Spleen (tissue), 7 donors: ENCODE data around the gene MAP3K10.

Experiments
- CTCF ChIP-seq, 11 experiments: fragments of 200-600 bp in 7 of 11; fragments of 450-650 bp in 4 of 11; sonication (generic) in 4 of 11; IDR thresholded peaks in 8 of 11; conservative IDR thresholded peaks in 3 of 11; 1 replicate in 7 of 11; 2 replicates in 4 of 11; pipeline versions ENCODE4 v1.4.0 to v1.8.0; 2016 to 2021; ENCODE audit warnings: antibody characterized with exemption in 11 of 11, inconsistent platforms in 4 of 11, mild to moderate bottlenecking in 1 of 11
- POLR2A ChIP-seq, 3 donors: fragments of 450-650 bp; IDR thresholded peaks; one replicate each; pipeline ENCODE4 v1.5.1; 2017; ENCODE audit warnings: antibody characterized with exemption in 3 of 3, mild to moderate bottlenecking in 1 of 3
- POLR2AphosphoS5 ChIP-seq, 3 donors: sonication (generic); formaldehyde crosslinking; IDR thresholded peaks; one replicate each; pipeline ENCODE4 v1.5.1; 2017; ENCODE audit warnings: antibody characterized with exemption in 3 of 3
- donor health status: DM: no; HTN: no; CAD: no; lungs with moderate emphysema.
- donor health status: DM: no; HTN: no; CAD: no.
- donor health status: DM: no; HTN: no; CAD: no.

GRCh38 chr19:40232949-40233810 lies 42.0 kb downstream of the MAP3K10 start:
- TF ChIP-seq CTCF (IDR thresholded peaks at IDR 0.05 in 8 of 11, conservative IDR thresholded peaks at IDR 0.05 in 3 of 11) (no peak), POLR2A (IDR thresholded peaks at IDR 0.05) (no peak), POLR2AphosphoS5 (IDR thresholded peaks at IDR 0.05) (peak in 1 of 3 donors; percentile 36)
